ENCODE data around the gene DCTPP1. TPM values are rescaled to one million over a fixed set of nuclear protein-coding genes. Genes with fewer than 3 reads are reported as not detected.
A peak's percentile ranks its signal among the peaks of the same experiment; 100 is the strongest.

The DCTPP1 gene
- total and polyA plus RNA-seq, 9 of the 15 experiments (the other 6 are each of a cell fraction or from before 2014, with no cell fraction given): 45.0 to 132 (median 80.6) TPM

DNA sequence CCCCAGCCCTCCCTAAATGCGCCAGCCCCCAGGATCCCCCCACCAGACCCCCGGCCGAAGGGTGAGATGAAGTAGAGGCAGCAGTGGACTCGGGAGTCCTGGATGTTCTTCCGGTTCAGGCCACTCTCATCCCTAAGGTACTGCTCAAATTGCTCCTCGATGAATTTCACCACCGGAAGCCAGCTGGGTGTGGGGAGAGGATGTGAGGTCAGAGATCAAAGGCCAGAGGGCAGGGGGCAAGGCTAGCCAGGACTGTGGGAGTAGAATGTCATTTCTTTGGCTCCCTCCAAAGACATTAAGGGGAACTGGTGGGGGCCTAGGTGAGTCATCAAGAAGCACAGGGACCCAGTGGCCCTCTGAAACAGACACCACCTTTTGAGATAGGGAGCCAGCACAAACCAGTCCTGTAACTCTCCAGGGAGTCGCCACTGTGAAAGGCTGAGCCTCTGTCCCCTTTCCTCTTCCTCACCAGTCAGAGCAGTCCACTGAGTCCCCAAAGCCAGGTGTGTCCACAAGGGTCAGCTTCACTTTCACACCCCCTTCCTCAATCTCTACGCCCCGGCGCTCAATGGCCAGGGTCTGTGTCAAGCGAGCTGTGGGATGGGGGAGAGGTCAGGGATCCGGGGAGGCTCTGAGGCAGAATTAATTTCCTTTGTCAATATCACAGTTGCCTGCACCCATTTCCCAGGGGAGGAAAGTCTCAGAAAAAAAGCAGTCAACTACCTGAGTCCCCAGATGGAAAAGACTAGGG lies 48.4 kb downstream of the DCTPP1 start (continued):
- TF ChIP-seq, protein P1, sequence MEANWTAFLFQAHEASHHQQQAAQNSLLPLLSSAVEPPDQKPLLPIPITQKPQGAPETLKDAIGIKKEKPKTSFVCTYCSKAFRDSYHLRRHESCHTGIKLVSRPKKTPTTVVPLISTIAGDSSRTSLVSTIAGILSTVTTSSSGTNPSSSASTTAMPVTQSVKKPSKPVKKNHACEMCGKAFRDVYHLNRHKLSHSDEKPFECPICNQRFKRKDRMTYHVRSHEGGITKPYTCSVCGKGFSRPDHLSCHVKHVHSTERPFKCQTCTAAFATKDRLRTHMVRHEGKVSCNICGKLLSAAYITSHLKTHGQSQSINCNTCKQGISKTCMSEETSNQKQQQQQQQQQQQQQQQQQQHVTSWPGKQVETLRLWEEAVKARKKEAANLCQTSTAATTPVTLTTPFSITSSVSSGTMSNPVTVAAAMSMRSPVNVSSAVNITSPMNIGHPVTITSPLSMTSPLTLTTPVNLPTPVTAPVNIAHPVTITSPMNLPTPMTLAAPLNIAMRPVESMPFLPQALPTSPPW (CRISPR knock-in tag; IDR thresholded peaks at IDR 0.05): peak; percentile 75
- no peak for TF ChIP-seq ZNF507 (tag; conservative IDR thresholded peaks at IDR 0.05)
- no peak for TF ChIP-seq TAL1 (IDR thresholded peaks at IDR 0.05)
- peak; percentile 63; the same call in 1 of the 2 replicates for TF ChIP-seq HDAC2 (IDR thresholded peaks at IDR 0.05)
- peak; percentile 22 to 24; a peak in 2 of 4 replicates for TF ChIP-seq KDM1A (IDR thresholded peaks at IDR 0.05)
- peak in 1 of 3 experiments; percentile 43 for TF ChIP-seq YY1 (IDR thresholded peaks at IDR 0.05; ENCODE audit: borderline replicate concordance in 1 of 3, control insufficient read depth in 1 of 3, extremely low read depth in 1 of 3, insufficient read depth in 3 of 3, insufficient read length in 1 of 3, insufficient replicate concordance in 2 of 3, low read depth in 1 of 3, low read length in 2 of 3)
- no peak for TF ChIP-seq FOXM1 (IDR thresholded peaks at IDR 0.05; ENCODE audit: low read depth)
- TF ChIP-seq FOXM1 (CRISPR knock-in tag; IDR thresholded peaks at IDR 0.05; ENCODE audit: low read depth): no peak
- TF ChIP-seq PTRF (tag; IDR thresholded peaks at IDR 0.05): no peak
- TF ChIP-seq MEF2D (tag; conservative IDR thresholded peaks at IDR 0.05; ENCODE audit: low read depth): peak; percentile 30; the same call in 1 of the 2 replicates
- TF ChIP-seq EP400 (IDR thresholded peaks at IDR 0.05): peak; percentile 63; the same call in 1 of the 2 replicates
- no peak for TF ChIP-seq TEAD2 (tag; IDR thresholded peaks at IDR 0.05)
- TF ChIP-seq SMARCE1 (IDR thresholded peaks at IDR 0.05): peak; percentile 83
- no peak for TF ChIP-seq RAD51 (IDR thresholded peaks at IDR 0.05; ENCODE audit: borderline replicate concordance, low read depth)
- TF ChIP-seq TEAD1 (CRISPR knock-in tag; IDR thresholded peaks at IDR 0.05): no peak
- no peak for TF ChIP-seq BDP1 (IDR thresholded peaks at IDR 0.05; ENCODE audit: insufficient read depth, insufficient read length)
- no peak for TF ChIP-seq IRF2 (CRISPR knock-in tag; IDR thresholded peaks at IDR 0.05)
- TF ChIP-seq ZNF512 (tag; IDR thresholded peaks at IDR 0.05): no peak
- no peak for TF ChIP-seq GMEB1 (CRISPR knock-in tag; IDR thresholded peaks at IDR 0.05)
- no peak for TF ChIP-seq THRAP3 (IDR thresholded peaks at IDR 0.05; ENCODE audit: borderline replicate concordance)
- no peak for TF ChIP-seq RBM25 (IDR thresholded peaks at IDR 0.05; ENCODE audit: low read depth, low read length, severe bottlenecking)
- TF ChIP-seq, protein P2, sequence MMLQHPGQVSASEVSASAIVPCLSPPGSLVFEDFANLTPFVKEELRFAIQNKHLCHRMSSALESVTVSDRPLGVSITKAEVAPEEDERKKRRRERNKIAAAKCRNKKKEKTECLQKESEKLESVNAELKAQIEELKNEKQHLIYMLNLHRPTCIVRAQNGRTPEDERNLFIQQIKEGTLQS (IDR thresholded peaks at IDR 0.05): peak; percentile 95
- TF ChIP-seq, protein P2 (CRISPR knock-in tag; conservative IDR thresholded peaks at IDR 0.05): no peak
- TF ChIP-seq ZSCAN32 (CRISPR knock-in tag; IDR thresholded peaks at IDR 0.05): no peak

All from K562 (cell line).